ENCODE measurements around the gene CD99. TPM values are rescaled to one million over a fixed set of nuclear protein-coding genes. Genes with fewer than 3 reads are reported as not detected.
A peak's percentile ranks its signal among the peaks of the same experiment; 100 is the strongest.

CD99 gene
- total RNA-seq, 1 experiment from 2014 or later: 156 TPM

- in situ Hi-C loops (cut with HindIII; ENCODE audit: low pct_unique_long_range_greater_than_20kb, low sequenced_read_pairs): no loop called here
- no peak for DNase-seq (ENCODE audit: low read depth)
Measured at GRCh38 chrX:2693113-2694002, 2.3 kb downstream of the CD99 start.

- in situ Hi-C loops (cut with HindIII; ENCODE audit: low pct_unique_long_range_greater_than_20kb, low sequenced_read_pairs): no loop called here
- DNase-seq (ENCODE audit: low read depth): no peak
Measured at GRCh38 chrX:2694914-2695267, 3.8 kb downstream of the CD99 start.

- DNase-seq (ENCODE audit: low read depth): no peak
- in situ Hi-C loops (cut with HindIII; ENCODE audit: low pct_unique_long_range_greater_than_20kb, low sequenced_read_pairs): no loop called here
Measured at GRCh38 chrX:2696698-2697215, 5.7 kb downstream of the CD99 start.

GRCh38 chrX:2697306-2697705 is 6.2 kb downstream of the CD99 start:
- no peak for DNase-seq (ENCODE audit: low read depth)
- in situ Hi-C loops (cut with HindIII; ENCODE audit: low pct_unique_long_range_greater_than_20kb, low sequenced_read_pairs): no loop called here

- in situ Hi-C loops (cut with HindIII; ENCODE audit: low pct_unique_long_range_greater_than_20kb, low sequenced_read_pairs): no loop called here
- DNase-seq (ENCODE audit: low read depth): no peak
Measured at GRCh38 chrX:2697741-2698299, 6.7 kb downstream of the CD99 start.

GRCh38 chrX:2698604-2699003 is 7.5 kb downstream of the CD99 start:
- DNase-seq (ENCODE audit: low read depth): no peak
- in situ Hi-C loops (cut with HindIII; ENCODE audit: low pct_unique_long_range_greater_than_20kb, low sequenced_read_pairs): no loop called here

GRCh38 chrX:2699959-2700358 is 8.9 kb downstream of the CD99 start:
- no peak for DNase-seq (ENCODE audit: low read depth)
- in situ Hi-C loops (cut with HindIII; ENCODE audit: low pct_unique_long_range_greater_than_20kb, low sequenced_read_pairs): no loop called here

- DNase-seq (ENCODE audit: low read depth): no peak
- in situ Hi-C loops (cut with HindIII; ENCODE audit: low pct_unique_long_range_greater_than_20kb, low sequenced_read_pairs): no loop called here
Measured at GRCh38 chrX:2700405-2701320, 9.6 kb downstream of the CD99 start.

- in situ Hi-C loops (cut with HindIII; ENCODE audit: low pct_unique_long_range_greater_than_20kb, low sequenced_read_pairs): no loop called here
- no peak for DNase-seq (ENCODE audit: low read depth)
Measured at GRCh38 chrX:2701600-2701999, 10.5 kb downstream of the CD99 start.

GRCh38 chrX:2703991-2704369 is 12.9 kb downstream of the CD99 start:
- in situ Hi-C loops (cut with HindIII; ENCODE audit: low pct_unique_long_range_greater_than_20kb, low sequenced_read_pairs): no loop called here
- no peak for DNase-seq (ENCODE audit: low read depth)

GRCh38 chrX:2705046-2705832 is 14.1 kb downstream of the CD99 start:
- DNase-seq (ENCODE audit: low read depth): no peak
- in situ Hi-C loops (cut with HindIII; ENCODE audit: low pct_unique_long_range_greater_than_20kb, low sequenced_read_pairs): no loop called here

GRCh38 chrX:2707334-2707760 is 16.3 kb downstream of the CD99 start:
- in situ Hi-C loops (cut with HindIII; ENCODE audit: low pct_unique_long_range_greater_than_20kb, low sequenced_read_pairs): no loop called here
- DNase-seq (ENCODE audit: low read depth): peak; percentile 94

- in situ Hi-C loops (cut with HindIII; ENCODE audit: low pct_unique_long_range_greater_than_20kb, low sequenced_read_pairs): no loop called here
- no peak for DNase-seq (ENCODE audit: low read depth)
Measured at GRCh38 chrX:2708021-2708420, 16.9 kb downstream of the CD99 start.

GRCh38 chrX:2708592-2709188 is 17.6 kb downstream of the CD99 start:
- in situ Hi-C loops (cut with HindIII; ENCODE audit: low pct_unique_long_range_greater_than_20kb, low sequenced_read_pairs): no loop called here
- DNase-seq (ENCODE audit: low read depth): peak; percentile 36

- in situ Hi-C loops (cut with HindIII; ENCODE audit: low pct_unique_long_range_greater_than_20kb, low sequenced_read_pairs): no loop called here
Measured at GRCh38 chrX:2709556-2709955, 18.5 kb downstream of the CD99 start.

GRCh38 chrX:2710041-2710840 is 19.1 kb downstream of the CD99 start:
- DNase-seq (ENCODE audit: low read depth): peak; percentile 86
- in situ Hi-C loops (cut with HindIII; ENCODE audit: low pct_unique_long_range_greater_than_20kb, low sequenced_read_pairs): no loop called here

More at GRCh38 chrX:2709556-2709955, 18.5 kb downstream of the CD99 start:
- DNase-seq (ENCODE audit: low read depth): no peak

- DNase-seq (ENCODE audit: low read depth): no peak
- in situ Hi-C loops (cut with HindIII; ENCODE audit: low pct_unique_long_range_greater_than_20kb, low sequenced_read_pairs): no loop called here
Measured at GRCh38 chrX:2711441-2711840, 20.3 kb downstream of the CD99 start.
